ENCODE data around the gene SET.

The SET gene

DNA sequence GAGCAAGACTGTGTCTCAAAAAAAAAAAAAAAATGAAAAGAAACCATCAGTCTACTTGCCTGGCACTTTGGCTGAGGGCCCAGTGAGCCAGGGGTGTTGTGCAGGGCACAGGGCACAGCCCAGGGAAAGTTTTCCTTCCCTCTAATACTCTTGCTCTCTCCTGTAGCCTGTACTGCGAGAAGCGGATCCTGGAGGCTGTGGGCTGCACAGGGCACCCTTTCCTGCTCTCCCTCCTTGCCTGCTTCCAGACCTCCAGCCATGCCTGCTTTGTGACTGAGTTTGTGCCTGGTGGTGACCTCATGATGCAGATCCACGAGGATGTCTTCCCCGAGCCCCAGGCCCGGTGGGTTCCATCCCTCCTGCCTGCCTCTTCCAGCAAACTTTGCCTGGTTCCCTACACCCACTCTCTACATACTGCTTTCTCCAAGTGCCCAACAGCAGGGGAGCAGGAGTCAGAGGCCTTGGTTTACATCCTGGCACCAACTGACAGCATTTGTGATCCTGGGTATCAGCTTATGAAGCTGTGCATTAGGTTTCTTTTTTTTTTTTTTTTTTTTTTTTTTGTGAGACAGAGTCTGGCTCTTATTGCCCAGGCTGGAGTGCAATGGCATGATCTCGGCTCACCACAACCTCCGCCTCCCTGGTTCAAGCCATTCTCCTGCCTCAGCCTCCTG, 27.7 kb downstream of the SET start:
- Histone ChIP-seq H3K27me3 (ENCODE audit: control insufficient read depth in 1 of 2, insufficient read depth in 2 of 2, low read length in 2 of 2) (no peaks in the 10 kb centered on the region), H3K9ac (ENCODE audit: low read length) (no peak overlapping the region), H3K36me3 (ENCODE audit: insufficient read depth, low read length) (no peaks in the 10 kb centered on the region), H3K9me3 (ENCODE audit: low read length) (no peaks in the 10 kb centered on the region), H3K27ac (ENCODE audit: low read depth, low read length) (no peak overlapping the region), H3K4me1 (ENCODE audit: insufficient read depth, low read length) (no peaks in the 10 kb centered on the region), H3K4me3 (ENCODE audit: low read depth in 1 of 2, low read length in 2 of 2) (no peak overlapping the region)

GRCh38 chr9:128718047-128718446, 29.0 kb downstream of the SET start:
- H3K36me3 ChIP-seq (ENCODE audit: insufficient read depth, low read length): no peaks in the 10 kb centered on the region
- H3K9me3 ChIP-seq (ENCODE audit: low read length): no peaks in the 10 kb centered on the region
- H3K27ac ChIP-seq (ENCODE audit: low read depth, low read length): no peak overlapping the region
- no peaks in the 10 kb centered on the region for H3K27me3 ChIP-seq (ENCODE audit: control insufficient read depth in 1 of 2, insufficient read depth in 2 of 2, low read length in 2 of 2)
- H3K4me1 ChIP-seq (ENCODE audit: insufficient read depth, low read length): no peaks in the 10 kb centered on the region
- H3K4me3 ChIP-seq (ENCODE audit: low read depth in 1 of 2, low read length in 2 of 2): no peak overlapping the region
- H3K9ac ChIP-seq (ENCODE audit: low read length): no peak overlapping the region

- H3K4me1 ChIP-seq (ENCODE audit: insufficient read depth, low read length): peaks cover 2% of the 10 kb centered on the region
- no peaks in the 10 kb centered on the region for H3K9me3 ChIP-seq (ENCODE audit: low read length)
- H3K27ac ChIP-seq (ENCODE audit: low read depth, low read length): no peak overlapping the region
- no peaks in the 10 kb centered on the region for H3K36me3 ChIP-seq (ENCODE audit: insufficient read depth, low read length)
- no peak overlapping the region for H3K4me3 ChIP-seq (ENCODE audit: low read depth in 1 of 2, low read length in 2 of 2)
- H3K27me3 ChIP-seq (ENCODE audit: control insufficient read depth in 1 of 2, insufficient read depth in 2 of 2, low read length in 2 of 2): no peaks in the 10 kb centered on the region
- no peak overlapping the region for H3K9ac ChIP-seq (ENCODE audit: low read length)
Observed at GRCh38 chr9:128718475-128718874, 29.5 kb downstream of the SET start.

DNA sequence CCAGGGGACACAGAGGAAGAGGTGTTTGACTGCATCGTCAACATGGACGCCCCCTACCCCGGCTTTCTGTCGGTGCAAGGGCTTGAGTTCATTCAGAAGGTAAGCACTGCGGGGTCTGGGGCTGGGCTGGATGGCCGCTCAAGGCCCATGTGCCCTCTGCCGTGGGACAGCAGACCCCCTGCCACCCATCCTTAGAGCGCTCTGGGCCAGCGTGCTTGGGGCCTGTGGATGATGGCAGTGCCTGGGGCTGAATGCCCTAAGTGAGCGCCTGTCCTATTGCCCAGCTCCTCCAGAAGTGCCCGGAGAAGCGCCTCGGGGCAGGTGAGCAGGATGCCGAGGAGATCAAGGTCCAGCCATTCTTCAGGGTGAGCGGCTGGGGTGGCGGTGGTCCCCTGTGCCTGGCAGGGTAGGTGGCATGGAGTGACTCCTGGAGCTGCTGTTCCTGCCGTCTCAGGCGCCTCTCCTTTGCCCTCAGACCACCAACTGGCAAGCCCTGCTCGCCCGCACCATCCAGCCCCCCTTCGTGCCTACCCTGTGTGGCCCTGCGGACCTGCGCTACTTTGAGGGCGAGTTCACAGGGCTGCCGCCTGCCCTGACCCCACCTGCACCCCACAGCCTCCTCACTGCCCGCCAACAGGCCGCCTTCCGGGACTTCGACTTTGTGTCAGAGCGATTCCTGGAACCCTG, 31.0 kb downstream of the SET start:
- H3K9me3 ChIP-seq (ENCODE audit: low read length): no peaks in the 10 kb centered on the region
- H3K36me3 ChIP-seq (ENCODE audit: insufficient read depth, low read length): no peaks in the 10 kb centered on the region
- no peak overlapping the region for H3K9ac ChIP-seq (ENCODE audit: low read length)
- no peak overlapping the region for H3K4me3 ChIP-seq (ENCODE audit: low read depth in 1 of 2, low read length in 2 of 2)
- no peaks in the 10 kb centered on the region for H3K27me3 ChIP-seq (ENCODE audit: control insufficient read depth in 1 of 2, insufficient read depth in 2 of 2, low read length in 2 of 2)
- no peak overlapping the region for H3K27ac ChIP-seq (ENCODE audit: low read depth, low read length)
- peaks cover 10% of the 10 kb centered on the region for H3K4me1 ChIP-seq (ENCODE audit: insufficient read depth, low read length)

DNA sequence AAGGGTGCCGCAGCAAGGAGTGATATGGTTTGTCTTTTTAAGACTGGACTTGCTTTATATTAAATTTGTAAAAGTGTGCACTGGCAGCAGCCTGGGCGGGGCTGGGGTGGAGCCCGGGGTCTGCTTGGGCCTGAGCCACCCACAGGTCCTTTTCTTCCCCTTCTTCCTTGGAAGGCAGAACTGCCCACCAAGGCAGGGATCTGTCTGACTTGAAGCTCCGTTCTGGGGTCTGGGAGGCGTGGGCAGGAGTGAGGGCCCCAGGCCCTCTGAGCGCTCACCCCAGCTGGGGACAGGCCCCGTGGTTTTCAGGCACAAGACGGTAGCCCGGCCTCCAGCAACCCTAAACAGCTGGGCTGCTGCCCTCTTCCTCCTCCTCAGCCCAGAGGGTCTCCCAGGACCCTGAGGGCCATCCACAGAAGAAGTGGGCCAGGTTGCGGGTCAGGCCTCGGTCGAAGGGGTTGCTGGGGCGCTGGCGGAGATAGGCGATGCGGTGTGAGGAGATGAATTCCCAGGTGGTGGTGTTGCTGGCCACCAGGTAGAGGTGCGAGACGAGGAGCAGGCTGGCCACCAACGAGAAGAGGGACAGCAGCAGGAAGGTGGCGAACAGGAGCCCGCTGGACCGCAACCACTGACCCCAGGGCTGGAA, 31.9 kb downstream of the SET start:
- Histone ChIP-seq H3K27me3 (ENCODE audit: control insufficient read depth in 1 of 2, insufficient read depth in 2 of 2, low read length in 2 of 2) (no peaks in the 10 kb centered on the region), H3K4me1 (ENCODE audit: insufficient read depth, low read length) (peaks cover 10% of the 10 kb centered on the region), H3K9ac (ENCODE audit: low read length) (no peak overlapping the region), H3K27ac (ENCODE audit: low read depth, low read length) (no peak overlapping the region), H3K9me3 (ENCODE audit: low read length) (no peaks in the 10 kb centered on the region), H3K4me3 (ENCODE audit: low read depth in 1 of 2, low read length in 2 of 2) (no peak overlapping the region), H3K36me3 (ENCODE audit: insufficient read depth, low read length) (no peaks in the 10 kb centered on the region)

GRCh38 chr9:128721487-128722010, 32.5 kb downstream of the SET start:
- H3K9me3 ChIP-seq (ENCODE audit: low read length): no peaks in the 10 kb centered on the region
- no peaks in the 10 kb centered on the region for H3K36me3 ChIP-seq (ENCODE audit: insufficient read depth, low read length)
- H3K4me1 ChIP-seq (ENCODE audit: insufficient read depth, low read length): peaks cover 10% of the 10 kb centered on the region
- no peak overlapping the region for H3K27ac ChIP-seq (ENCODE audit: low read depth, low read length)
- no peak overlapping the region for H3K4me3 ChIP-seq (ENCODE audit: low read depth in 1 of 2, low read length in 2 of 2)
- no peaks in the 10 kb centered on the region for H3K27me3 ChIP-seq (ENCODE audit: control insufficient read depth in 1 of 2, insufficient read depth in 2 of 2, low read length in 2 of 2)
- H3K9ac ChIP-seq (ENCODE audit: low read length): no peak overlapping the region

- no peaks in the 10 kb centered on the region for H3K27me3 ChIP-seq (ENCODE audit: control insufficient read depth in 1 of 2, insufficient read depth in 2 of 2, low read length in 2 of 2)
- H3K9me3 ChIP-seq (ENCODE audit: low read length): no peaks in the 10 kb centered on the region
- no peaks in the 10 kb centered on the region for H3K36me3 ChIP-seq (ENCODE audit: insufficient read depth, low read length)
- H3K9ac ChIP-seq (ENCODE audit: low read length): no peak overlapping the region
- H3K4me1 ChIP-seq (ENCODE audit: insufficient read depth, low read length): peaks cover 10% of the 10 kb centered on the region
- H3K4me3 ChIP-seq (ENCODE audit: low read depth in 1 of 2, low read length in 2 of 2): no peak overlapping the region
- H3K27ac ChIP-seq (ENCODE audit: low read depth, low read length): no peak overlapping the region
Observed at GRCh38 chr9:128722380-128723351, 33.6 kb downstream of the SET start.

DNA sequence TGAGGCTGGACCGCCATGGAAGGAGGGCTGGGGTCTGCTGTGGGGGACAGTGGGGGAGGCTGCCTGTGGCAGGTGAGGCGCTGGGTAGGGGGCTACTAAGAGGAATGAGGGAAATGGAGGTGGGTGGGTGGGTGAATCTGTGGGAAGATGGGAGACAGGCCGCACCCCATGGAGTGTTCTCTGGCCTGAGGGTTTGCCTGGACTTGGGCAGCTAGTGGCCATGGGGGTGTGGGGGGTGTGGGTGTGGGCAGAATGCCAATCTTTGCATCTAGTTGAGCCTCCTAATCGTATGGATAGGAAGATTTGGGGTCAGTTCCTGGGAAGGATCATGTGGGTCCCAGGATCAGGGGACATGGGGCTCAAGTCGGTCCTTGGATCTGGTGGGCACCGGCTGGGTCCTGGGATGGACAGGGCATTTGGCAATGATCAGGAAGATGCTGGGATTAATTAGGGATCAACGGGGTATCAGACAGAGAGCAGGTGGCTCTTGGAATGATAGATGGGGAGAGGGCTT, 34.4 kb downstream of the SET start:
- Histone ChIP-seq H3K27ac (ENCODE audit: low read depth, low read length) (peak overlapping the region; percentile 27), H3K27me3 (ENCODE audit: control insufficient read depth in 1 of 2, insufficient read depth in 2 of 2, low read length in 2 of 2) (no peaks in the 10 kb centered on the region), H3K9ac (ENCODE audit: low read length) (peak overlapping the region; percentile 41), H3K9me3 (ENCODE audit: low read length) (no peaks in the 10 kb centered on the region), H3K36me3 (ENCODE audit: insufficient read depth, low read length) (no peaks in the 10 kb centered on the region), H3K4me3 (ENCODE audit: low read depth in 1 of 2, low read length in 2 of 2) (peak overlapping the region; percentile 68 to 72), H3K4me1 (ENCODE audit: insufficient read depth, low read length) (peaks cover 10% of the 10 kb centered on the region)

DNA sequence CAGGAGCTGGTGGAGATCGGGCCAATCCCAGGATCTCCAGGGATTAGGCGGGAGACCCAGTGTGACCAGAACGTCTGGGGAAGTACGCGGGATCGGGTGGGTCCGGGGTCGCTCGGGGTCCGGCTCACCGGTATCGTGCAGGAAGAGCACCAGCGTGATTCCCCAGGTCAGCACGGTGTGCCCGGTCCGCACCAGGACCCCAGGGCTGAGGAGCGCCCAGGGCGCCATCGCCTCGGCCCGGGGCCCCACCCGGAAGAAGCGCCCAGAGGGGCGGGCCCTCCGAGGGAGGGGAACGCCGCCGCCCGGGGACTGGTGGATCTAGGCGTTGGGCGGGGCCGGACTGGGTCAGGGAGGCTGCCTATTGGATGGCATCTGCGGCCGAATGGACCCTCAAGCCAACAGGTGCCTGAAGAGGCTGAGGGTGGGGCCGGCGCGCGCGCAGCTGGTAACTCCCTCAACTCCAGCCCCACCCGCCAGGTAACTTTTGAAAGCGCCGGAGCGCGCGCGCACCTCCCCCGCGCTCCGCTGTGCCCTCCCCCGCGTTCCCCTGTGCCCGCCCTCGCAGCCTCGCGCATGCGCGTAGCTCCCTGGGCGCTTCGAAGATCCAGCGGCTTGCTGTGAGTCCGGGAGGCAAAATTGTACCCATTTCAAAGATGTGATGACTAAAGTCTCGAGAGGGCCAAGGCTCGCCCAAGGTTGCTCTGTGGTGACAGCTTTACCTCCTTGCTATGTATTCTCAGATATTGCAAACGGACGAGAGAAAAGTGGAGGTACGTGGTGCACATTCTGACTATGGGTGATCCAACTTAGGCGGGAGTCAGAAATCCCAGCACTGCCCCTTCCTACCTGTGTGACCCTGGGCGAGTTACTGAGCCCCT, 35.1 kb downstream of the SET start, which contains the start of gene ZDHHC12:
ZDHHC12 (minus strand) TSS at position 262 of the 878 bp plus-strand sequence; CDS start at position 228, 34 bp downstream.
- no peaks in the 10 kb centered on the region for H3K36me3 ChIP-seq (ENCODE audit: insufficient read depth, low read length)
- H3K9me3 ChIP-seq (ENCODE audit: low read length): no peaks in the 10 kb centered on the region
- peak within 1 kb of the TSS; percentile 41 for H3K9ac ChIP-seq (ENCODE audit: low read length)
- peak within 1 kb of the TSS; percentile 68 to 72 for H3K4me3 ChIP-seq (ENCODE audit: low read depth in 1 of 2, low read length in 2 of 2)
- peaks cover 10% of the 10 kb centered on the region for H3K4me1 ChIP-seq (ENCODE audit: insufficient read depth, low read length)
- H3K27me3 ChIP-seq (ENCODE audit: control insufficient read depth in 1 of 2, insufficient read depth in 2 of 2, low read length in 2 of 2): no peaks in the 10 kb centered on the region
- peak within 1 kb of the TSS; percentile 27 for H3K27ac ChIP-seq (ENCODE audit: low read depth, low read length)

GRCh38 chr9:128724744-128725211, 35.8 kb downstream of the SET start:
- H3K9ac ChIP-seq (ENCODE audit: low read length): no peak overlapping the region
- no peaks in the 10 kb centered on the region for H3K9me3 ChIP-seq (ENCODE audit: low read length)
- H3K4me1 ChIP-seq (ENCODE audit: insufficient read depth, low read length): peaks cover 10% of the 10 kb centered on the region
- peak overlapping the region; percentile 68 to 72 for H3K4me3 ChIP-seq (ENCODE audit: low read depth in 1 of 2, low read length in 2 of 2)
- H3K27me3 ChIP-seq (ENCODE audit: control insufficient read depth in 1 of 2, insufficient read depth in 2 of 2, low read length in 2 of 2): no peaks in the 10 kb centered on the region
- no peak overlapping the region for H3K27ac ChIP-seq (ENCODE audit: low read depth, low read length)
- no peaks in the 10 kb centered on the region for H3K36me3 ChIP-seq (ENCODE audit: insufficient read depth, low read length)

Measured in muscle layer of colon (tissue), 2 donors.